Astrocyte of the spinal cord (primary cell): ENCODE measurements around the gene ECPAS.
"Not testable (repeated sequence)": the region's sequence is repeated elsewhere in the genome, so short reads cannot be mapped to it uniquely, and the experiment has no call there.

Experiments
- DNase-seq: peaks from one replicate; pipeline ENCODE4 v3.0.0; 2011; ENCODE audit warnings: low read depth, low spot score
- H3K4me3 ChIP-seq: 2 replicates; pipeline ENCODE4 v1.5.1; 2011; ENCODE audit warnings: low read depth, mild to moderate bottlenecking, low read length, moderate library complexity
- in situ Hi-C: cut with HindIII; loops from 2 replicates; pipeline ENCODE4 v1.10.0; 2017; ENCODE audit warnings: low sequenced_read_pairs
- TF ChIP-seq, protein P1 (sequence below): IDR thresholded peaks from 2 replicates; pipeline ENCODE4 v1.5.1; 2012; ENCODE audit warnings: low read depth, mild to moderate bottlenecking, low read length, inconsistent platforms

Gene ECPAS

DNA sequence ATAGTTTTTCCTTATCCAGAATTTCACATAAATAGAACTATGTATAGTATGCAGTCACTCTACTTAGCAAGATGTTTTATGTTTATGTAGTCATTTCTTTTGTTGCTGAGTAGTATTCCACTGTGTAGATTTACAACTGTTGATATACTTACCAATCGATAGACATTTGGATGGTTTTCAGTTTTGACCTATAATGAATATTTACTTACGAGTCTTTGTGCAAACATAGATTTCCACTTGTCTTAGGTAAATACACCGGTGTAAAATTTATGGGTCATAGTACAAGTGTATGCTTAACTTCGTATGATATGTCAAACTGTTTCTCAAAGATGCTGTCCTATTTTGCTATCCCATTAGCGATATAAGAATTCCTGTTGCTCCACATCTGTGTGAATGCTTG is 134.4 kb downstream of the ECPAS start:
- DNase-seq, result no peak
- TF ChIP-seq, protein P1, sequence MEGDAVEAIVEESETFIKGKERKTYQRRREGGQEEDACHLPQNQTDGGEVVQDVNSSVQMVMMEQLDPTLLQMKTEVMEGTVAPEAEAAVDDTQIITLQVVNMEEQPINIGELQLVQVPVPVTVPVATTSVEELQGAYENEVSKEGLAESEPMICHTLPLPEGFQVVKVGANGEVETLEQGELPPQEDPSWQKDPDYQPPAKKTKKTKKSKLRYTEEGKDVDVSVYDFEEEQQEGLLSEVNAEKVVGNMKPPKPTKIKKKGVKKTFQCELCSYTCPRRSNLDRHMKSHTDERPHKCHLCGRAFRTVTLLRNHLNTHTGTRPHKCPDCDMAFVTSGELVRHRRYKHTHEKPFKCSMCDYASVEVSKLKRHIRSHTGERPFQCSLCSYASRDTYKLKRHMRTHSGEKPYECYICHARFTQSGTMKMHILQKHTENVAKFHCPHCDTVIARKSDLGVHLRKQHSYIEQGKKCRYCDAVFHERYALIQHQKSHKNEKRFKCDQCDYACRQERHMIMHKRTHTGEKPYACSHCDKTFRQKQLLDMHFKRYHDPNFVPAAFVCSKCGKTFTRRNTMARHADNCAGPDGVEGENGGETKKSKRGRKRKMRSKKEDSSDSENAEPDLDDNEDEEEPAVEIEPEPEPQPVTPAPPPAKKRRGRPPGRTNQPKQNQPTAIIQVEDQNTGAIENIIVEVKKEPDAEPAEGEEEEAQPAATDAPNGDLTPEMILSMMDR, result no peak
- no peak overlapping the region for H3K4me3 ChIP-seq
- in situ Hi-C loops, result no loop called here

DNA sequence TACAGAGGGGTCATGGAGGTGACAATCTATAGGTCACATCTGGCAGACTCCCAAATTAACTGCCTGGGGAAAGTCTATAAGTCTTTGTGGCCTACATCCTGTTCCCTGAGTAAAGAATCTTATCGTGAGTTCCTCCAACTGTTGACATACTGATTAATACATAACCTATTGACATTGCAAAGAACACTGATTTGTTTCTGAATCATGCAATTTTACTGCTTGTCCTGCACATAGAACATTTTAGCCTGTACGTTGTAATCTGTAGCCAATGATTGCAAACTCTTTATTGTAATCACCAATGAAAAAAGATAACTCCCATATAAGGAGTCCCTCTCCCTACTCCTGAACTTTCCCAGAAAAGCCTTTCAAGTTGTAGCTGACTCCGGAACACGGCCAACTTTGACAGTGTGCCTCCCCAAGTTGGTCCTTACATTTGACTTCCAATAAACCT is 135.3 kb downstream of the ECPAS start:
- in situ Hi-C loops, result no loop called here
- TF ChIP-seq, protein P1, result no peak
- no peak for DNase-seq
- no peak overlapping the region for H3K4me3 ChIP-seq

DNA sequence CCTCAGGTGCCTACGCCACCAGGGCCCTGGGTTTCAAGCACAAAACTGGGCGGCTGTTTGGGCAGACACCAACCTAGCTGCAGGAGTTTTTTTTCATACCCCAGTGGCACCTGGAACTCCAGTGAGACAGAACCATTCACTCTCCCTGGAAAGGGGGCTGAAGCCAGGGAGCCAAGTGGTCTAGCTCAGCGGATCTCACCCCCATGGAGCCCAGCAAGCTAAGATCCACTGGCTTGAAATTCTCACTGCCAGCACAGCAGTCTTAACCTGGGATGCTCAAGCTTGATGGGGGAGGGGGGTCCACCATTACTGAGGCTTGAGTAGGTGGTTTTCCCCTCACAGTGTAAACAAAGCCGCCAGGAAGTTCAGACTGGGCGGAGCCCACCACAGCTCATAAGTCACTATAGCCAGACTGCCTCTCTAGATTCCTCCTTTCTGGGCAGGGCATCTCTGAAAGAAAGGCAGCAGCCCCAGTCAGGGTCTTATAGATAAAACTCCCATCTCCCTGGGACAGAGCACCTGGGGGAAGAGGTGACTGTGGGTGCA is 149.8 kb downstream of the ECPAS start:
- in situ Hi-C loops, DNase-seq, H3K4me3 ChIP-seq: not testable (repeated sequence)

DNA sequence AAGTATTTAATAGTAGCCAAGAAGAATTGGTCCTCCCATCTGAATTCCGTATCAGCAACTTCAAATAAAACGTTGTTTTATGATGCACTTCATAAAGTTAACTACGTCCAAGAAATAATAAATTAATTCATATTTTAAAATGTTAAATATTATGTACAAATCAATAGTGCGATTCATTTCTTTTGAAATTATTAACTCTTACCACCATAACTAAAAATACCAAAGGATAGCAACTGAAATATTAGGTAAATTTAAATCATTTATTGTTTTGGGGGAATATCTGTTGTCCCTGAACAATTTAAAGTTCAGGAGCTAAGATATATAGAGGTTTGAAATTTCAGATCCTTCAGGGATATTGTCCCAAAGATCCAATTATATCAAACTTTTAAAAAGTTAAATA is 154.1 kb downstream of the ECPAS start, which contains the start of gene OR2K2:
OR2K2 (minus strand) TSS at position 101 of the 400 bp plus-strand sequence. CDS start 1,791 bp downstream, outside the sequence.
- H3K4me3 ChIP-seq, result no peak within 1 kb of the TSS
- TF ChIP-seq, protein P1, result no peak
- in situ Hi-C loops, result no loop called here
- DNase-seq, result no peak

DNA sequence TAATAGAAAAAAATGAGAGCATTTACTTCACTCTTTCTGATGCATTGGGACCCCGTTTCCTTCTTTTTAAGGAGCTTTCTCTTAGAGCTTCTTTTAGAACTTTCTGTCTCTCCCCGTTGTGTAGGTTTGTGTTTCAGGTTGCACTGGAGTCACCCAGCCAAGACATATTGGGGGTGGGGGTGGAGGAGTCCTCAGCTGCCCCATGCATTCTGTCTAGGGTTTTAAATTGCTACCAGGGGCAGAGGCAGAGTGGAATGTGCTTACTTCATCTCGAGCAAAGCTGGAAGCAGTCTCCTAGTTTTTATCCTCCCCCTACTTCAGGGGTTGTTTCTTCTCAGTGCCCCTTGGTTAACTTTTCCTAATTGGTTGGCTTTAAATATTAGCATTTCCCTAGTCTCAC is 163.6 kb downstream of the ECPAS start:
- no peak for DNase-seq
- no peak overlapping the region for H3K4me3 ChIP-seq
- in situ Hi-C loops, result no loop called here
- TF ChIP-seq, protein P1, result no peak

DNA sequence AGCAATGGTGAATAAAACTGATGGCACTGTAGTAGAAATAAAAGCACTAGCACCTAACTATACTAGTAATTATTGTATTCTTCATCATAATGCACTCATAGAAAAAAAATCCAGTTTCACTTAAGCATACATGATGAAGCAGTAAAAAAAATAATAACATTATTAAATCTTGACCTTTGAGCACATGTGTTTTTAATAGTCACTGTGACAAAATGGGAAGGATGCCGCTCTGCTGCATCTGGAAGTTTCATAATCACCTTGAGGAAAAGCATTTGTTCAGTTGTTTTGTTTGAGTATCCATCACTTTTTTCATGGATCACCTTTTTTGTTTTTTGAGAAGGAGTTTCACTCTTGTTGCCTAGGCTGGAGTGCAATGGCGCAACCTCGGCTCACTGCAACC is 167.4 kb downstream of the ECPAS start:
- H3K4me3 ChIP-seq, result no peak overlapping the region
- TF ChIP-seq, protein P1, result no peak
- DNase-seq, result no peak
- in situ Hi-C loops, result no loop called here
